Body of pancreas (tissue), 4 donors: Measurements from ENCODE around the gene PLEKHG4B. TPM values are rescaled to one million over a fixed set of nuclear protein-coding genes. Genes with fewer than 3 reads are reported as not detected.

Experiments
- ATAC-seq: fragments of 150-250 bp; one replicate; pipeline ENCODE4 v1.9.1; 2016
- DNase-seq, 4 donors: peaks; one replicate each; pipeline ENCODE4 v3.0.0-alpha.2; 2019
- H3K27ac ChIP-seq, 4 donors: fragments of 200-600 bp; sonication (generic); 1 replicate in 3 of 4; 2 replicates in 1 of 4; pipeline versions ENCODE4 v1.5.1 to v1.6.1; 2016 to 2019; ENCODE audit warnings: mild to moderate bottlenecking in 1 of 4, mixed read lengths in 1 of 4, moderate library complexity in 1 of 4
- H3K27me3 ChIP-seq, 2 donors: fragments of 200-600 bp; sonication (generic); one replicate each; pipeline ENCODE4 v1.6.0; 2016; ENCODE audit warnings: mild to moderate bottlenecking in 1 of 2
- H3K36me3 ChIP-seq, 2 donors: fragments of 200-600 bp; sonication (generic); replicated peaks in 1 of 2; 2 replicates each; pipeline ENCODE4 v1.5.1; 2016; ENCODE audit warnings: low read depth in 2 of 2; ENCODE audit not compliant: insufficient read depth in 1 of 2
- H3K4me1 ChIP-seq: fragments of 200-600 bp; sonication (generic); one replicate; pipeline ENCODE4 v1.6.0; 2016
- H3K4me3 ChIP-seq, 2 donors: fragments of 200-600 bp; sonication (generic); 1 replicate in 1 of 2; 2 replicates in 1 of 2; pipeline ENCODE4 v1.5.1; 2016 to 2019
- H3K9me3 ChIP-seq, 3 donors: fragments of 200-600 bp; sonication (generic); 1 replicate in 2 of 3; 2 replicates in 1 of 3; pipeline ENCODE4 v1.5.1; 2016
- POLR2A ChIP-seq, 3 donors: fragments of 450-650 bp; IDR thresholded peaks; one replicate each; pipeline ENCODE4 v1.6.1; 2016; ENCODE audit warnings: antibody characterized with exemption in 3 of 3, mild to moderate bottlenecking in 2 of 3
- WGBS, 2 donors: methylation state at CpG; one replicate each; pipeline ENCODE4 v1.1.5; 2017; 5-methylcytosine and 5-hydroxymethylcytosine counted together
- intact Hi-C: fragments of 100-400 bp; cut with DNase I; formaldehyde crosslinking; loops from one replicate; pipeline ENCODE4 v1.15.1; 2023
- total RNA-seq, 2 donors: library from RNA; depleted of rRNA; stranded (reverse); fragments of >200 nt; gene quantifications; one replicate each; pipeline ENCODE4 v1.1.0, GENCODE V29; 2016
- TF ChIP-seq, protein P1 (sequence below), 7 experiments: fragments of 450-650 bp in 4 of 7; fragments of 200-600 bp in 3 of 7; sonication (generic) in 3 of 7; IDR thresholded peaks; one replicate each; pipeline ENCODE4 v1.5.1; 2016 to 2019; ENCODE audit warnings: antibody characterized with exemption in 7 of 7

PLEKHG4B gene
- total RNA-seq, 2 donors from 2014 or later = 0.99 to 1.3 TPM

DNA sequence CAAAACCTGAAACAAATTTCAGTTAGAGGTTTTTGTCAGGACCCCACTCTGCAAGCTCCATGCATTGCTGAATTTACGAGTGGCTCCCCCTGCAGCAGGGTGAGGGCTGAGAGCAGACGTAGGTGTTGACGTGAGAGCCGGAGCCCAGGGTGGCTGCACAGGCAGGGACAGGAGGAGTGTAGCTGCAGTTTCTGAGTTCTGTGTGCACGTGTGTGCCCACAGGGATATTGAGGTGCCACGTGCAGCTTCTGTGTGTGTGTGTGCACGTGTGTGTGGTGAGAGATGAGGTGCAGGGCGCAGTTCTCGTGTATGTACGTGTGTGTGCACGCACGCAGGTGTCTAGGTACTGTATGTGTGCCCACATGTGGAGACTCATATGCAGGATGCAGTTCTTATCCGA lies 14.6 kb downstream of the PLEKHG4B start:
- Histone ChIP-seq H3K27me3 (no peaks in the 10 kb centered on the region), H3K27ac (no peak overlapping the region), H3K36me3 (no peaks in the 10 kb centered on the region), H3K4me1 (no peaks in the 10 kb centered on the region), H3K4me3 (no peak overlapping the region), H3K9me3 (no peaks in the 10 kb centered on the region)
- WGBS, 2 donors = 75 to 81% methylated on average over 12 to 13 of the region's 13 CpGs
- ATAC-seq (no peak), DNase-seq (no peak)
- intact Hi-C loops = no loop called here
- no peak for TF ChIP-seq POLR2A (IDR thresholded peaks at IDR 0.05)
- TF ChIP-seq, protein P1, sequence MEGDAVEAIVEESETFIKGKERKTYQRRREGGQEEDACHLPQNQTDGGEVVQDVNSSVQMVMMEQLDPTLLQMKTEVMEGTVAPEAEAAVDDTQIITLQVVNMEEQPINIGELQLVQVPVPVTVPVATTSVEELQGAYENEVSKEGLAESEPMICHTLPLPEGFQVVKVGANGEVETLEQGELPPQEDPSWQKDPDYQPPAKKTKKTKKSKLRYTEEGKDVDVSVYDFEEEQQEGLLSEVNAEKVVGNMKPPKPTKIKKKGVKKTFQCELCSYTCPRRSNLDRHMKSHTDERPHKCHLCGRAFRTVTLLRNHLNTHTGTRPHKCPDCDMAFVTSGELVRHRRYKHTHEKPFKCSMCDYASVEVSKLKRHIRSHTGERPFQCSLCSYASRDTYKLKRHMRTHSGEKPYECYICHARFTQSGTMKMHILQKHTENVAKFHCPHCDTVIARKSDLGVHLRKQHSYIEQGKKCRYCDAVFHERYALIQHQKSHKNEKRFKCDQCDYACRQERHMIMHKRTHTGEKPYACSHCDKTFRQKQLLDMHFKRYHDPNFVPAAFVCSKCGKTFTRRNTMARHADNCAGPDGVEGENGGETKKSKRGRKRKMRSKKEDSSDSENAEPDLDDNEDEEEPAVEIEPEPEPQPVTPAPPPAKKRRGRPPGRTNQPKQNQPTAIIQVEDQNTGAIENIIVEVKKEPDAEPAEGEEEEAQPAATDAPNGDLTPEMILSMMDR (IDR thresholded peaks at IDR 0.05) = no peak

DNA sequence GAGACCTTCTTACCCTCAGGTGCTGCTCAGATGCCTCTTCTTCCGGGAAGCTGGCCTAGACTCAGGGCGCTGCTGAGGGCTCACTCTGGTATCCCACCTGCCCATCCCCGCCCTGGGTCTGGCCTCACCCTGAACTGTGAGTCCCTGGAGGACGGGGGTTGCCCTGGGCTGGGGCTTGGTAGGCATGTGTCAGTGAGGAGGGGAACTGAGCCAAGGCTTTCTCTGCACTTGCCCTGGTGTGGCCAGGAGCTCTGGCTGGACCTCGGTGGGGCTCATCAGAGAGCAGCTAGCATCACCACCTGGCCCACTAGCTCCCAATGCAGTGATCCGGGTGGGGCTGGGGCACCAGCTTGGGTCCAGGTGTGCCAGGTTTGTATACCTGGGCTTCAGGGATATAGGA lies 15.6 kb downstream of the PLEKHG4B start:
- Histone ChIP-seq H3K4me3 (no peak overlapping the region), H3K27ac (no peak overlapping the region), H3K36me3 (no peaks in the 10 kb centered on the region), H3K4me1 (no peaks in the 10 kb centered on the region), H3K27me3 (no peaks in the 10 kb centered on the region), H3K9me3 (no peaks in the 10 kb centered on the region)
- no peak for TF ChIP-seq POLR2A (IDR thresholded peaks at IDR 0.05)
- TF ChIP-seq, protein P1 (IDR thresholded peaks at IDR 0.05) = no peak
- intact Hi-C loops = no loop called here
- 89 to 100% methylated on average over 1 to 6 of the region's 6 CpGs for WGBS, 2 donors
- DNase-seq (no peak), ATAC-seq (no peak)

DNA sequence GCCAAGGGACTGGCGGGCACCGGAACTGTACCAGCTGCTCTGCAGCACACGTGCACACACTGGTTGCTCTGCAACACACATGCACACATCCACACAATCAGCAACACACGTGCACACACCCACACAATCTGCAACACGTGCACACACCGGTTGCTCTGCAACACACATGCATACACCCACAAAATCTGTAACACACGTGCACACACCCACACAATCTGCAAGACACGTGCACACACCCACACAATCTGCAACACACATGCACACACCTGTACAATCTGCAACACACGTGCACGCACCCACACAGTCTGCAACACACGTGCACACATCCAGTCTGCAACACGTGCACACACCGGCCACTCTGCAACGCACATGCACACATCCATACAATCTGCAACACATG lies 17.9 kb downstream of the PLEKHG4B start:
- H3K9me3 ChIP-seq = no peaks in the 10 kb centered on the region
- WGBS, 2 donors = 83 to 84% methylated on average over 14 of the region's 14 CpGs
- no peak for TF ChIP-seq POLR2A (IDR thresholded peaks at IDR 0.05)
- no peak for DNase-seq
- no peaks in the 10 kb centered on the region for H3K4me1 ChIP-seq
- intact Hi-C loops = no loop called here
- H3K36me3 ChIP-seq = no peaks in the 10 kb centered on the region
- H3K27me3 ChIP-seq = no peaks in the 10 kb centered on the region
- no peak overlapping the region for H3K27ac ChIP-seq
- ATAC-seq = no peak
- no peak overlapping the region for H3K4me3 ChIP-seq

DNA sequence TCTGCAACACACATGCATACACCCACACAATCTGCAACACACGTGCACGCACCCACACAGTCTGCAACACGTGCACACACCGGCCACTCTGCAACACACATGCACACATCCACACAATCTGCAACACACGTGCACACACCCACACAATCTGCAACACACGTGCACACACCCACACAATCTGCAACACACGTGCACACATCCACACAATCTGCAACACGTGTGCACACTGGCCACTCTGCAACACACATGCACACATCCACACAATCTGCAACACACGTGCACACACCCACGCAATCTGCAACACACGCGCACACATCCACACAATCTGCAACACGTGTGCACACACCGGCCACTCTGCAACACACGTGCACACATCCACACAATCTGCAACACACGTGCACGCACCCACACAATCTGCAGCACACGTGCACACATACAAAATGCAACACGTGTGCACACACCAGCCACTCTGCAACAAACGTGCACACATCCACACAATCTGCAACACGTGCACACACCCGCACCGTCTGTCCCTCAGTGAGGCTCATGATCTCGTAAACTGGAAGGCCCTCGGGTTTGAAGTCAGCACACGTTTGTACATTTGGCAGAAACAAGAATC lies 18.4 kb downstream of the PLEKHG4B start:
- intact Hi-C loops = no loop called here
- H3K36me3 ChIP-seq = no peaks in the 10 kb centered on the region
- no peaks in the 10 kb centered on the region for H3K9me3 ChIP-seq
- no peaks in the 10 kb centered on the region for H3K27me3 ChIP-seq
- H3K4me3 ChIP-seq = no peak overlapping the region
- TF ChIP-seq POLR2A (IDR thresholded peaks at IDR 0.05) = no peak
- DNase-seq = no peak
- no peaks in the 10 kb centered on the region for H3K4me1 ChIP-seq
- no peak overlapping the region for H3K27ac ChIP-seq
- 76 to 81% methylated on average over 24 to 26 of the region's 26 CpGs for WGBS, 2 donors
- no peak for ATAC-seq

DNA sequence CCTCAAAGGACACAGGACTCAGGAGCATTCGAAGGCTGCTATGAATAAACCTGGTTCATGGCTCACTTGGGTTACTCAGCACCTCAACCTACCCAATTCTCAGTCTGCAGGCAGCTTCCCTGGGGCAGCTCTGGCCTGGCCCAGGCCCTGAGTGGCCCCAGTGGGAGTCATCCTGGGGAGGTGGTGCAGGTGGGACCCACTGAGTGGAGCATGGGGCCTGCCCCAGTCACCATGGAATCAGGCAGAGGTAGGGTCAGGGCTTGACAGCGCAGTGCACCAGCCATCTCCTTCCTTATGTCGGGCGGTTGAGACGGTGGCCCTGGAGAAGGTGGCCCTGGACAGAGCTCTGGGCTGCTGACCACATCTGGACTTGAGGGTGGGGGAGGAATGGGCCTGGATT lies 19.2 kb downstream of the PLEKHG4B start:
- Histone ChIP-seq H3K27ac (no peak overlapping the region), H3K4me1 (no peaks in the 10 kb centered on the region), H3K9me3 (no peaks in the 10 kb centered on the region), H3K4me3 (no peak overlapping the region), H3K27me3 (no peaks in the 10 kb centered on the region), H3K36me3 (no peaks in the 10 kb centered on the region)
- DNase-seq (no peak), ATAC-seq (no peak)
- WGBS, 2 donors = 88 to 93% methylated on average over 3 to 5 of the region's 5 CpGs
- intact Hi-C loops = no loop called here
- TF ChIP-seq, protein P1 (IDR thresholded peaks at IDR 0.05) = no peak
- TF ChIP-seq POLR2A (IDR thresholded peaks at IDR 0.05) = no peak

DNA sequence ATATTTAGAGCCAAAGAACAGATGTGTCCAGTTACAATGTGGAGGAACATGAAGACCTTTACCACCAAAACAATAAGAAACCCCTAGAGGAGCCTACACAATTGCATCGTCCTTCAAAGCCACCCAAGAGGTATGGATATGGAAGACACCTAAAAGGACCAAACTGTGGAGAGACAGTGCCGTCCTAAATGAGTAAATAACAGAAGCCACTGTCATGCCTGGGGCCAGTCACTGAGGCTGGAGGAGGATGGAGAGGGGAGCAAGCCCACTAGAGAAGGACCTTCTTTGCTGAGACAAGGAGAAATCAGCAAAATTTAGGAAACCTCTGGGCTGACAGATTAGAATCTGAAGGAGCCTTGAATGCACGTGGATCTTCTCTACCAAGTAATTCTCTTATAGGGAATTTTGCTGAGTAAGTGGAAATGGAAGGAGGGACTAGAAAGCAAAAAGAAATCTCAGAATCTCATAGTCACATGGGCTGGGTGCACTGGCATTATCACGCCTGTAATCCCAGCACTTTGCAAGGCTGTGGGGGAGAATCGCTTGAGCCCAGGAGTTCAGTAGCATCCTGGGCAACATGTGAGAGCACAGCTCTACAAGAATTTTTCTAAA lies 27.6 kb downstream of the PLEKHG4B start:
- intact Hi-C loops = no loop called here
- no peak for ATAC-seq
- Histone ChIP-seq H3K27me3 (no peaks in the 10 kb centered on the region), H3K4me1 (no peaks in the 10 kb centered on the region), H3K27ac (no peak overlapping the region), H3K9me3 (no peaks in the 10 kb centered on the region), H3K4me3 (no peak overlapping the region), H3K36me3 (no peaks in the 10 kb centered on the region)
- no peak for DNase-seq
- WGBS, 2 donors = 67 to 79% methylated on average over 5 of the region's 5 CpGs
- TF ChIP-seq, protein P1 (IDR thresholded peaks at IDR 0.05) = no peak
- TF ChIP-seq POLR2A (IDR thresholded peaks at IDR 0.05) = no peak
